Measurements from ENCODE around the gene DHCR24. TPM values are rescaled to one million over a fixed set of nuclear protein-coding genes. Genes with fewer than 3 reads are reported as not detected.

The DHCR24 gene
- total RNA-seq, 1 donor from 2014 or later, result 87.2 TPM

GRCh38 chr1:54835131-54835898 lies 51.7 kb downstream of the DHCR24 start:
- H3K27ac Mint-ChIP-seq (ENCODE audit: unreplicated experiment), result no peak overlapping the region
- no peaks in the 10 kb centered on the region for H3K36me3 Mint-ChIP-seq (ENCODE audit: unreplicated experiment)
- no peak overlapping the region for H3K4me3 Mint-ChIP-seq (ENCODE audit: unreplicated experiment)
- no peaks in the 10 kb centered on the region for H3K4me1 Mint-ChIP-seq (ENCODE audit: unreplicated experiment)
- peaks cover 11% of the 10 kb centered on the region for H3K9me3 Mint-ChIP-seq (ENCODE audit: unreplicated experiment)
- DNase-seq (ENCODE audit: extremely low spot score, unreplicated experiment), result peak; percentile 44
- TF ChIP-seq CTCF (IDR thresholded peaks at IDR 0.05), result no peak
- H3K27me3 Mint-ChIP-seq (ENCODE audit: unreplicated experiment), result peaks cover 29% of the 10 kb centered on the region

GRCh38 chr1:54834007-54834541 lies 52.9 kb downstream of the DHCR24 start:
- TF ChIP-seq CTCF (IDR thresholded peaks at IDR 0.05), result no peak
- no peaks in the 10 kb centered on the region for H3K36me3 Mint-ChIP-seq (ENCODE audit: unreplicated experiment)
- H3K4me1 Mint-ChIP-seq (ENCODE audit: unreplicated experiment), result no peaks in the 10 kb centered on the region
- H3K4me3 Mint-ChIP-seq (ENCODE audit: unreplicated experiment), result no peak overlapping the region
- H3K9me3 Mint-ChIP-seq (ENCODE audit: unreplicated experiment), result peaks cover 13% of the 10 kb centered on the region
- peaks cover 33% of the 10 kb centered on the region for H3K27me3 Mint-ChIP-seq (ENCODE audit: unreplicated experiment)
- no peak for DNase-seq (ENCODE audit: extremely low spot score, unreplicated experiment)
- H3K27ac Mint-ChIP-seq (ENCODE audit: unreplicated experiment), result no peak overlapping the region

GRCh38 chr1:54833121-54833520 lies 53.9 kb downstream of the DHCR24 start:
- no peak for TF ChIP-seq CTCF (IDR thresholded peaks at IDR 0.05)
- peaks cover 18% of the 10 kb centered on the region for H3K9me3 Mint-ChIP-seq (ENCODE audit: unreplicated experiment)
- no peak overlapping the region for H3K27ac Mint-ChIP-seq (ENCODE audit: unreplicated experiment)
- H3K36me3 Mint-ChIP-seq (ENCODE audit: unreplicated experiment), result no peaks in the 10 kb centered on the region
- H3K27me3 Mint-ChIP-seq (ENCODE audit: unreplicated experiment), result peaks cover 34% of the 10 kb centered on the region
- H3K4me3 Mint-ChIP-seq (ENCODE audit: unreplicated experiment), result no peak overlapping the region
- no peak for DNase-seq (ENCODE audit: extremely low spot score, unreplicated experiment)
- H3K4me1 Mint-ChIP-seq (ENCODE audit: unreplicated experiment), result no peaks in the 10 kb centered on the region

- TF ChIP-seq CTCF (IDR thresholded peaks at IDR 0.05), result no peak
- DNase-seq (ENCODE audit: extremely low spot score, unreplicated experiment), result peak; percentile 68
- peaks cover 33% of the 10 kb centered on the region for H3K27me3 Mint-ChIP-seq (ENCODE audit: unreplicated experiment)
- peaks cover 35% of the 10 kb centered on the region for H3K9me3 Mint-ChIP-seq (ENCODE audit: unreplicated experiment)
- no peak overlapping the region for H3K4me3 Mint-ChIP-seq (ENCODE audit: unreplicated experiment)
- peaks cover 5% of the 10 kb centered on the region for H3K36me3 Mint-ChIP-seq (ENCODE audit: unreplicated experiment)
- H3K27ac Mint-ChIP-seq (ENCODE audit: unreplicated experiment), result no peak overlapping the region
- H3K4me1 Mint-ChIP-seq (ENCODE audit: unreplicated experiment), result no peaks in the 10 kb centered on the region
These were observed 60.7 kb downstream of the DHCR24 start for GRCh38 chr1:54826226-54826816.

GRCh38 chr1:54825696-54826095 lies 61.3 kb downstream of the DHCR24 start:
- no peak for TF ChIP-seq CTCF (IDR thresholded peaks at IDR 0.05)
- no peaks in the 10 kb centered on the region for H3K4me1 Mint-ChIP-seq (ENCODE audit: unreplicated experiment)
- H3K27ac Mint-ChIP-seq (ENCODE audit: unreplicated experiment), result no peak overlapping the region
- DNase-seq (ENCODE audit: extremely low spot score, unreplicated experiment), result peak; percentile 77
- H3K4me3 Mint-ChIP-seq (ENCODE audit: unreplicated experiment), result no peak overlapping the region
- H3K36me3 Mint-ChIP-seq (ENCODE audit: unreplicated experiment), result peaks cover 5% of the 10 kb centered on the region
- H3K9me3 Mint-ChIP-seq (ENCODE audit: unreplicated experiment), result peaks cover 33% of the 10 kb centered on the region
- peaks cover 35% of the 10 kb centered on the region for H3K27me3 Mint-ChIP-seq (ENCODE audit: unreplicated experiment)
